ENCODE measurements around the gene ACSL1.

DNA sequence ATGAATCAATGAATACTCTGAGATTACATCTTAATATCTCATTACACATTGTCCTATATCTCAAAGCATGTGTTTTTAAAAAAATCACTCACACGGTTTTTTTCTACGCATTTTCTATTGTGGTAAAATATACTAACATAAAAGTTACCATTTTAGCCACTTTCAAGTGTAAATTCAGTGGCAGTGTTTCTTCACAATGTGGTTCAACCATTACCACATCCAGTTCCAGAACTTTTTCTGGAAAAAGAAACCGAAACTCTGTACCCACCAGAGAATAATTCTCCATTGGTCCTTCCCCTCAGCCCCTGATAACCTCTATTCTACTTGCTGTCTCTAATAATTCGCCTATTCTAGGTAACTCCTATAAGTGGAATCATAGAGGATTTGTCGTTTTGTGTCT, 35.3 kb upstream of the ACSL1 start:
- TF ChIP-seq GATA2 (IDR thresholded peaks at IDR 0.05; ENCODE audit: low read depth, low read length) (no peak), GATA3 (IDR thresholded peaks at IDR 0.05; ENCODE audit: low read depth, low read length) (no peak)
